Breast epithelium (tissue), 4 donors: ENCODE measurements around the gene CYP46A1. TPM values are rescaled to one million over a fixed set of nuclear protein-coding genes. Genes with fewer than 3 reads are reported as not detected.
A peak's percentile ranks its signal among the peaks of the same experiment; 100 is the strongest.

Experiments used
- DNase-seq, 2 donors: peaks; one replicate each; pipeline ENCODE4 v3.0.0-alpha.2; 2019; ENCODE audit warnings: low spot score in 2 of 2
- H3K27ac ChIP-seq, 2 donors: fragments of 200-600 bp; sonication (generic) in 1 of 2; one replicate each; pipeline ENCODE4 v1.5.1; 2016 to 2019; ENCODE audit warnings: mild to moderate bottlenecking in 1 of 2
- H3K27me3 ChIP-seq, 2 donors: fragments of 200-600 bp; sonication (generic) in 1 of 2; one replicate each; pipeline versions ENCODE4 v1.5.1 to v1.6.0; 2017 to 2019; ENCODE audit warnings: control low read depth in 1 of 2, mild to moderate bottlenecking in 1 of 2
- H3K36me3 ChIP-seq: fragments of 200-600 bp; one replicate; pipeline ENCODE4 v1.5.1; 2019
- H3K4me1 ChIP-seq, 2 donors: fragments of 200-600 bp; sonication (generic); one replicate each; pipeline ENCODE4 v1.5.1; 2016 to 2019; ENCODE audit warnings: control low read depth in 1 of 2
- H3K4me3 ChIP-seq, 3 donors: fragments of 200-600 bp; sonication (generic); 1 replicate in 2 of 3; 2 replicates in 1 of 3; pipeline ENCODE4 v1.5.1; 2016 to 2019; ENCODE audit warnings: mild to moderate bottlenecking in 3 of 3, moderate library complexity in 2 of 3
- H3K9me3 ChIP-seq, 2 donors: fragments of 200-600 bp; sonication (generic) in 1 of 2; one replicate each; pipeline ENCODE4 v1.5.1; 2016 to 2019; ENCODE audit warnings: control low read depth in 1 of 2
- POLR2A ChIP-seq: fragments of 450-650 bp; IDR thresholded peaks from one replicate; pipeline ENCODE4 v1.6.1; 2016; ENCODE audit warnings: antibody characterized with exemption, mild to moderate bottlenecking, moderate library complexity
- POLR2AphosphoS5 ChIP-seq, 3 donors: sonication (generic); formaldehyde crosslinking; IDR thresholded peaks; one replicate each; pipeline ENCODE4 v1.6.1; 2017; ENCODE audit warnings: antibody characterized with exemption in 3 of 3
- intact Hi-C: fragments of 100-400 bp; cut with DNase I; formaldehyde crosslinking; loops from one replicate; pipeline ENCODE4 v1.15.1; 2023; ENCODE audit warnings: low total_unique reads
- total RNA-seq, 3 donors: library from RNA; depleted of rRNA; stranded (reverse); fragments of >200 nt; gene quantifications; one replicate each; pipeline ENCODE4 v1.1.0, GENCODE V29; 2016
- TF ChIP-seq, protein P1 (sequence below), 3 donors: fragments of 450-650 bp; IDR thresholded peaks; one replicate each; pipeline ENCODE4 v1.5.1; 2016 to 2017; ENCODE audit warnings: antibody characterized with exemption in 3 of 3, mild to moderate bottlenecking in 3 of 3, moderate library complexity in 3 of 3

CYP46A1 gene
- total RNA-seq, 3 donors from 2014 or later: 1.6 to 5.2 (median 2.6) TPM

DNA sequence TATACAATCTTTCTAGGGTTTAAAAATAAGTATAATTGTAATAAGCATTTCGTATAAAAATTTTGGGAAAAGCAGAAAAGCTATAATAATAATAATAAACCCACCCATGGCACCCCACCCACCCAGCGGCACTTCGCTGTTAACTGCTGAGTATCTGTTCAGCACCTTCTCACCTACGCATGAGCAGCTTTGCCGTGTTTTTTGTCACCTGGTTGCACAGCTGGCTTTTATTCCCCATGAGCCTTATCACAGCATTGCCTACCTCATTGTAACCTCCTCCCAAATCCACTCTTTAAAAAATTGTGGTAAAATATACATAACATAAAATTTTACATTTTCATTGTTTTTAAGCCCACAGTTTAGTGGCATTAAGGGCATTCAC lies 34.7 kb downstream of the CYP46A1 start:
- no peak overlapping the region for H3K27ac ChIP-seq
- TF ChIP-seq POLR2AphosphoS5 (IDR thresholded peaks at IDR 0.05) (no peak), POLR2A (no peak)
- TF ChIP-seq, protein P1, sequence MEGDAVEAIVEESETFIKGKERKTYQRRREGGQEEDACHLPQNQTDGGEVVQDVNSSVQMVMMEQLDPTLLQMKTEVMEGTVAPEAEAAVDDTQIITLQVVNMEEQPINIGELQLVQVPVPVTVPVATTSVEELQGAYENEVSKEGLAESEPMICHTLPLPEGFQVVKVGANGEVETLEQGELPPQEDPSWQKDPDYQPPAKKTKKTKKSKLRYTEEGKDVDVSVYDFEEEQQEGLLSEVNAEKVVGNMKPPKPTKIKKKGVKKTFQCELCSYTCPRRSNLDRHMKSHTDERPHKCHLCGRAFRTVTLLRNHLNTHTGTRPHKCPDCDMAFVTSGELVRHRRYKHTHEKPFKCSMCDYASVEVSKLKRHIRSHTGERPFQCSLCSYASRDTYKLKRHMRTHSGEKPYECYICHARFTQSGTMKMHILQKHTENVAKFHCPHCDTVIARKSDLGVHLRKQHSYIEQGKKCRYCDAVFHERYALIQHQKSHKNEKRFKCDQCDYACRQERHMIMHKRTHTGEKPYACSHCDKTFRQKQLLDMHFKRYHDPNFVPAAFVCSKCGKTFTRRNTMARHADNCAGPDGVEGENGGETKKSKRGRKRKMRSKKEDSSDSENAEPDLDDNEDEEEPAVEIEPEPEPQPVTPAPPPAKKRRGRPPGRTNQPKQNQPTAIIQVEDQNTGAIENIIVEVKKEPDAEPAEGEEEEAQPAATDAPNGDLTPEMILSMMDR (IDR thresholded peaks at IDR 0.05): no peak
- H3K4me1 ChIP-seq: no peaks in the 10 kb centered on the region
- no peaks in the 10 kb centered on the region for H3K9me3 ChIP-seq
- H3K4me3 ChIP-seq: no peak overlapping the region
- H3K36me3 ChIP-seq: no peaks in the 10 kb centered on the region
- intact Hi-C loops: no loop called here
- no peaks in the 10 kb centered on the region for H3K27me3 ChIP-seq
- no peak for DNase-seq

- intact Hi-C loops: no loop called here
- DNase-seq: peak in 1 of 2 donors; percentile 6
- Histone ChIP-seq H3K36me3 (no peaks in the 10 kb centered on the region), H3K4me3 (no peak overlapping the region), H3K9me3 (no peaks in the 10 kb centered on the region), H3K27ac (no peak overlapping the region), H3K4me1 (no peaks in the 10 kb centered on the region), H3K27me3 (no peaks in the 10 kb centered on the region)
- TF ChIP-seq POLR2A (no peak), POLR2AphosphoS5 (IDR thresholded peaks at IDR 0.05) (no peak)
- TF ChIP-seq, protein P1 (IDR thresholded peaks at IDR 0.05): no peak
Observed at GRCh38 chr14:99720941-99721791, 37.1 kb downstream of the CYP46A1 start.

GRCh38 chr14:99721792-99722516 lies 37.9 kb downstream of the CYP46A1 start:
- H3K4me3 ChIP-seq: no peak overlapping the region
- H3K4me1 ChIP-seq: no peaks in the 10 kb centered on the region
- no peaks in the 10 kb centered on the region for H3K9me3 ChIP-seq
- intact Hi-C loops: no loop called here
- DNase-seq: no peak
- TF ChIP-seq POLR2A (no peak), POLR2AphosphoS5 (IDR thresholded peaks at IDR 0.05) (no peak)
- TF ChIP-seq, protein P1 (IDR thresholded peaks at IDR 0.05): no peak
- peaks cover 0 to under 1% of the 10 kb centered on the region in 2 donors for H3K27me3 ChIP-seq
- H3K36me3 ChIP-seq: no peaks in the 10 kb centered on the region
- H3K27ac ChIP-seq: no peak overlapping the region

DNA sequence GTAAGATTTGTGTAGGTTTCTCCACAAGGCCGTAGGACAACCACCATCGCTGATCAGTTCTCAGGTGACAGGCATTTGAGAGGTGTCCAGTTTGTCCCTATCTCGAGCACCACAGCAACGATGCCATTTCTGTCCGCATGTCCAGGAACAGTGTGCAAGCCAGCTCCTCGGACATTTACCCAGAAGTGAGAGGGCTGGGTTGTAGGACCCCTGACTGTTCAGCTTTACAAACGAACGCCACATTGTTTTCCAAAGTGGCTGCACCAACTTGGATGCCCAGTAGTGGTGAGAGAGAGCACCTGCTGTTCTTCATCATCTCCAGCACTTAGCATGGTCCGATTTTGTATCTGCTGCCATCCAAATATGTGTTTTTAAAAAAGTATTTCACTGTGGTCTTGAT lies 38.6 kb downstream of the CYP46A1 start:
- DNase-seq: no peak
- Histone ChIP-seq H3K4me1 (no peaks in the 10 kb centered on the region), H3K36me3 (no peaks in the 10 kb centered on the region), H3K27me3 (peaks cover 0 to 3% of the 10 kb centered on the region in 2 donors), H3K9me3 (no peaks in the 10 kb centered on the region), H3K4me3 (no peak overlapping the region), H3K27ac (no peak overlapping the region)
- intact Hi-C loops: no loop called here
- no peak for TF ChIP-seq POLR2A
- TF ChIP-seq, protein P1 (IDR thresholded peaks at IDR 0.05): no peak
- no peak for TF ChIP-seq POLR2AphosphoS5 (IDR thresholded peaks at IDR 0.05)
